HUDEP-2 (cell line): ENCODE results near the gene CHL1.

ENCODE experiments used
- DNase-seq, 76 experiments: peaks; one replicate each; lab custom pipeline; 2025; ENCODE audit not compliant: unreplicated experiment in 76 of 76; lab: John Stamatoyannopoulos, UW

Gene CHL1

DNA sequence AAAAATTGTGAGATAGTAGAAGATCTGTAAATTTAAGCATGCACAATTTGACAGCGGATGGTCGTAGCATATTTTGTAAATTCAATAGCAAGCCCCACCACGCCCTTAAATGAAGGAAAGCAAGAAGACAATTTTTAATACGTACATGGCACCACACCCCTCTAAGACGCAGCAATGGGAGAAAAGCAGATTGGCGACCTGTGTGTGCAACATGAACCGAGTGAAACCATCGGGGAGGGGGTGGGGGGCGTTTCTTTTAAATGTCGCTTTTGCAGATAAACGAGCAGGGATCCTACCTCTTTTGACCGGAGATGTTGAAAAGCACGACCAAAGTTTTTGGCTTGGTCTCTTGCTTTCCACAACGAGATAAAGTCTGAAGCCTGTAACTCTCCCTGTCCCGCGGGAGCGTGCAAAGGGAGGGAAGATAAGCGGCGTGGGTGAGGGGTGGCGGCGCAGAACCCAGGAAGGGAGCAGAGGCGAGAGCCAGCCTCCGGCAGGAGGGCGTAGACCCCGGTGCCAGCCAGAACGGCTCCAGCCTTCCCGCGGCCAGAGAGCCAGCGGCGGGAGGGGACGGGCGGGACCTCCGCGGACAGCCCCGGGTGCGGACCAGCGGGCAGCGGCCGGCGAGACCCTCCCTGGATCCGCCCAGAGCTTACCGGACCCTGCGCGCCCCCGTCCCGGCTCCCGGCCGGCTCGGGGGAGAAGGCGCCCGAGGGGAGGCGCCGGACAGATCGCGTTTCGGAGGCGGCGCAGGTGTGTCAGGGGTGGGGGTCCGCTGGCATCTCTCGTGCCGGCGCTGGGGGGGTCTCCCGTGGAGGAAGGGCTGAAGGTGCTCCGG lies at the start of gene CHL1:
Gene CHL1, plus strand, starts transcription at position 453 of the 838 bp plus-strand sequence. CDS start 123,014 bp downstream, outside the sequence.
- no peak for DNase-seq

DNA sequence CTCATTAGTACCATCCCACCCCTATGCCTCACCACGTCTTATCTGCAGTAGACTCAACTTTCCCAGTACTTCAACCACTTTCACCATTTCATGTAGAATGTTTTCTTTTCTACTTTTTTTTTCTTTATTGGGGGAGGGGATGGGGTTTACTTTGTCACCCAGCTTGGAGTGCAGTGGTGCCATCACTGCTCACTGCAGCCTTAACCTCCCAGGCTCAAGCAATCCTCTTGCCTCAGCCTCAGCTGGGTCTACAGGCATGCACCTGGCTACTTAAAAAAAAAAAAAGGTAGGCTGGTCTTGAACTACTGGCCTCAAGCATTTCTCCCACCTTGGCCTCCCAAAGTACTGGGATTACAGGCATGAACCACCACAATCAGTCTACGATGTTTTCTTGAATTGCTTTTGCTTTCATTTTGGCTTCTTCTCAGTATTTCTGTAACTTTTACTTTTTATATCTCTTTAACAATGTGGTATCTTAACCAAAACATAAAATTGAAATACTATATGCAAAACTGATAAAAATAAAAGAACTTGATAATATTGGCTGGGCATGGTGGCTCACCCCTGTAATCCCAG lies 44.9 kb upstream of the CHL1 start:
- no peak for DNase-seq

DNA sequence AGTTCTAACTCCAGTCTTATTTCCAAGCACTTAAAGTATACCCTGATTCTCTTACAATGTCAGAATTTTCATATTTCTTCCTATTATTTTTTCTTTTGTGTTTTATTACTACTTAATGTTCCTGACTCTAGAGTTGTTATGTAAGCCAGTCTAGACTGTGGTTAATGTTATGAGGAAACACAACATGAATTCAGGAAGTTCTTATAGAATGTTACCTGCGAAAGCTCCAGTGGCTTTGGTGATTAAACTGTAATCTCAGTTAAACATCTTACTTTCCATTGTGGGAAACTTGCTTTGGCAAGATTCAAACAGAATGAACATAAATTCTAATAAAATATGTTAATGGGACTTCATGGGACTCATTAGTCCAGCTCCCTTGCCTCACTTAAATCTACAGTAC lies 36.6 kb upstream of the CHL1 start:
- DNase-seq, result no peak

GRCh38 chr3:166071-166470 lies 30.5 kb upstream of the CHL1 start:
- DNase-seq, result no peak

DNA sequence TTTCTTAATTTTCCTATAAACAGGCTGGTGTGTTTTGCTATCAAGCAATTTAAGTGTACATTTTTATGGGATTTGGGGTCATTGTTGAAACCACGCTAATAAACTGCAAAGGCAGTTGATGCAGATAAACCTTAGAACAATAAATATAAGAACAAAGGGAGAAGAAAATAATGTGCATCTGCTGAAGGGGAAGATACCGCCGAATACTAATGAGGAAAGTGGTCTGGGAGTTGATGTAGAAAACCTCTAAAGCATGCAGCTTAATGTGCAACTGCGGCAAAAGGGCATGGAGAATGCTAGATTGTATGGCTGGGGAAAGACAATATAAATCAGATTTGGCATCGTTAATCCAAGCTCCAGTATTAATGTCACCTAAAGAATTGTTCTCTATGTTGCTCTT lies 29.8 kb upstream of the CHL1 start:
- no peak for DNase-seq

- DNase-seq, result no peak
Observed at GRCh38 chr3:173886-174285, 22.7 kb upstream of the CHL1 start.

GRCh38 chr3:184976-185375 lies 11.6 kb upstream of the CHL1 start:
- no peak for DNase-seq

DNA sequence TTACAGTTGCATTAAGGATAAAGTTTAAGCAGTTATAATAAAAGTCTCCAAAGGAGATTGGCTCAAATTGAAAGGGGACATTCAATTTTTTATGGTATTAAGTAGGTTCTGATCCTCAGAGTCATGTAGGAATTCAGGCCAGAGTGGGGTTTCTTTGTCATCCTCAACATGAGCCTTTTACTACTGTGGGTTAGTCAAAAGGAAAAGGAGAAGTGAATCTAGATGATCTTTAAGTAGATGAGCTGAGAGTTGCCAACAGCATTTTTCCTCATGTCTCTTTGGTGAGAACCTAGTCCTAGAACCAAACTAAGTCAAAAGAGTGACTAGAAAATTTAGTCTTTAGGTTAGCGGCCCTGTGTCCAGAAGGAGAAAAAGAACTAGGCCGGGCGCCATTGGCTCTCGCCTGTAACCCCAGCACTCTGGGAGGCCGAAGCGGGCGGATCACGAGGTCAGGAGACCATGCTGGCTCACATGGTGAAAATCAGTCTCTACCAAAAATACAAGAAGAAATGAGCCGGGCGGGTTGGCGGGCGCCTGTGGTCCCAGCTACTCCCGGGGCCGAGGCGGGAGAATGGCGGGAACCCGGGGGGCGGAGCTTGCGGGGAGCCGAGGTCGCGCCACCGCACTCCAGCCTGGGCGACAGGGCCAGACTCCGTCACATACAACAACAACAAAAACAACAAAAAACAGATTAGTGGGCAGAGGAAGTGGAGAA lies 4.2 kb upstream of the CHL1 start:
- no peak for DNase-seq

DNA sequence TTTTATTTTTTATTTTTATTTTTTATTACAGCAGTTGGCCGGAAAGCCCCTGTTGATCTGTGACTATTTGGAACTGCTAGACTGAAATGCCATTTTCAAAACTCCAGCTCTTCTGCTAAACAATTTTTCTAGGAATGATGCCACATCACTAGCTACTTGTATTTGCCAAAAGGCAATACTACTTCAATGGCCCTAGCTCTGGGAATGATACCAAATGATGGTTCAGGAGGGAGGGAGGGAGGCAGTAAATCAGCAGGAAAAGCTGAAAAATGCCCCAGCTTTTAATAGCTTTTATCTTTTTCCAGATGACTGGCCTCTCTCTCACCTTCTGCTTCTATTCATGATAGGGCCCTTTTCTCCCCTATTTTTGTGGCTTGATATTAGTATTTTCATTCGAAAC lies 2.6 kb upstream of the CHL1 start:
- DNase-seq, result no peak

DNA sequence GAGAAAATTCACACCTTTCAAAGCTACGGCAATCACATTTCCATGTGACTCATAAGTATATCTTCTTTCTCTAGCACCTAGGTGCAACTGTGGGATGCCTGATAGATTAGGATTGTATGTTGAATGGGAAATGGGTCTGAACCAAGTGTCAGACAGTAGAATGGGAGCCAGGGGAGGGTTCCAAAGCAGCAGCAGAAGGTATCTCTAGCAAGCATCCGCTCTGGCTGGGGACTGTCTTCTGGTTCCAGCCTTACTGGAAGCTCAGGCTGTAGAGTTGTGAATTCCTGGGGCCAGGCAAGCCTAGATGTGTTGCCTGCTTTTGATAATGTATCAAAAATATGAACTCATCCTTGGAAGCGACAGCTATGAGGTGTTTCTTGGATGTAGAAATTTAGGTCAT lies 2.1 kb upstream of the CHL1 start:
- DNase-seq, result no peak

GRCh38 chr3:195666-196065 lies 897 bp upstream of the CHL1 start:
- DNase-seq, result no peak

DNA sequence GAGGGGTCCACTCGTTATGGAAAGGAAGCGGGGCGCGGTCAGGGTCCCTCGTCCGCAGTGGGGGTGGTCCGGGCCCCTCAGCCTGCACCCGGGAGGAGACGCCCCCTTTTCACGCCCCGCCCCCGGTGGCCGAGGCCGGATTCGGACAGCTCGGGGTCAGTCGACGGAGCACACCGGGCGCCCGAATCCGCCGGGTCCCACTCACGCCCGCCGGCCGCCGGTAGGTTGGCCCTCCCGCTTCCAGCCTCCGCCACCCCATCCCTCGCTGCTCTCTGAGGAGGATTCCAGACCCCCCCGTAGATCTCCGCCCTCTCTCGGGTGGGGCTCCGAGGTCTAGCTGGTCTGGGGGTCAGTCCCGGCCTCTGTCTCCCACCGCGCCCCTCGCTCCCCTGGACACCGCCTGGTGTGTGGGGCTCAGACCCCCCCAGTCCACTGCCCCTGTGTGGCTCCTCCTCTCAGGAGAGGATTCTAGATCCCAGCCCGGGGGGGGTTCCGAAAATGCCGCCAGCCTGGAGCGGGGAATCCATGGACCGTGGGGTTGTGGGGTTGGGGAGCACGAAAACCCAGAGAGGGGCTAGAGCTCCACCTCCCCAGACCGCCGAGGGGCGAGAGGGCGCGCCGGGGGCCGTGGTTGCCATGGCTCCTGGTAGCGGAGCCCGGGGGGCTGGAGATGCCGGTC lies 725 bp downstream of the CHL1 start:
- DNase-seq, result no peak

DNA sequence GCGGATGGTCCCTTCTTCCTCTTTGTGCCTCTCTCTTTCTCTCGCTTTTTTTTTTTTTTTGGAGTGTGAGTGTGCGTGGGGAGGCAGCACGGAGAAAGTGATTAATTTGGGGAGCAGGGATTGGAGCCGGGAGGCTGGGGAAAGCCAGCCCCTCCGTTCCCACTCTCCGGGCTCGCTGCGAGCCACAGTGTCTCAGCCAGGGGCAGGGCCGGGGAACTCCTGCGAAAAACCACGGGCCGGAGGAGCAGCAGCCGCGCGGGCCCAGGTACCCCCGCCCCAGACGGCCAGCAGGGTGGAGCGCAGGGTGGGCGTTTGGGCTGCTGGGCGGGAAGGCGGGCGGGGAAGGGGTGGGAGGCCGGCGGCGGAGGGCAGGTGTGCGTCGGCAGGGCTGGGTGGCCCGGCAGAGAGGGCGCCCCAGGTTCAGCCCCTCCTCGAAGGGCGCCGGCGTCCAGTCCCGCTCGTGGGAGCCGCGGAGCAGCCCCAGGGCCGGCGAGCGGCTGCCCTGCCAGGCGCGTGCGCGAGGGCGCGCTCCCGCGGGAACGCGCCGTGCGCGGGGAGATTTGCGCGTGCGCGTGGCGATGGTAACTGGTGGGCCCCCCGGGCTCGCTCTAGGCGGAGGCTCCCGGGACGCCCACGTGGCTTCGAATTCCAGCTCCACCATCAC lies 1.4 kb downstream of the CHL1 start:
- no peak for DNase-seq

GRCh38 chr3:199835-200234 lies 3.3 kb downstream of the CHL1 start:
- DNase-seq, result no peak

DNA sequence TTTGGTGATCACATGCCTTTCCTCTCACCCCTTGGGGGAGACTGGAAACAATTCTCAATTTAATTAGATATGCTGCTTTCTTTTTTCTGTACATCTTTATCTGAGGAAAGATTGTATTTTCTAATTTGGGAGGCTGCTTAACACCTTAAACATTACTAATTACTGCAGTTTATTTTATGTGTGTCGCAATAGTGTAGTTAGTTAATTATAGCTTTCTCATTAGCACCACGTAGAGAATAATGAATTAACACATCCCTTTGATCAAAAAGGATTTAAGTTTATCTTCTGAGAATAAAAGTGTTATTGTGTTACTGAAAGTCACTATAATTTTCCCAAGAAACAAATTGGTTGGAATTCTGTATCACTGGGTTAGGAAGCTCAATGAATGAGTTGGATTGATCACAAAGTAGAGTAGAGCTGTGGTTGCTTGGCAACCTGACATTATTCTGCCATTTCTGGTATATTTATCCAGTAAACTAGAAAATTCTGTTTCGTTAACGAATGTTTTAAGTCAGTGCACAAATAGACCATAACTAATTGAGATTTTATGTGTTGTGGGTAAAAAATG lies 4.3 kb downstream of the CHL1 start:
- no peak for DNase-seq

DNA sequence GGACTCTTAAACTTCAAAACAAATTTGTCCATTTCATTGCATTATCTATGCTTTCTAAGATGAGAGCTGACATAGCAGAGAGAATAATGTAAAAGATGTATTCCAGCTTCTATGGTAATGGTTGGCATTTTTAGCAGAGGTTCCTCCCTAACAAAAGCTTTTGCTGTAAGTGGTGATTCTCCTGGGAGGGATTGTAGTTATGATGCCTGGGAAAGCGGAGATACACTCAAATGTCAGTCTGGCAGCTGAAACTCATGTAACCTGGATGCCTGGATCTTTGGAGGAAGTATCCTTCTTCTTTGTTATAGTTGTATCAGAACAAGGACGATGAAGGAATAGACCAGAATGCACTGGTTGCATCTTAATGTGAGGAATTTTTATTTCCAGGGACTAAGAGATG lies 7.5 kb downstream of the CHL1 start:
- DNase-seq, result no peak

GRCh38 chr3:207973-208372 lies 11.4 kb downstream of the CHL1 start:
- no peak for DNase-seq

DNA sequence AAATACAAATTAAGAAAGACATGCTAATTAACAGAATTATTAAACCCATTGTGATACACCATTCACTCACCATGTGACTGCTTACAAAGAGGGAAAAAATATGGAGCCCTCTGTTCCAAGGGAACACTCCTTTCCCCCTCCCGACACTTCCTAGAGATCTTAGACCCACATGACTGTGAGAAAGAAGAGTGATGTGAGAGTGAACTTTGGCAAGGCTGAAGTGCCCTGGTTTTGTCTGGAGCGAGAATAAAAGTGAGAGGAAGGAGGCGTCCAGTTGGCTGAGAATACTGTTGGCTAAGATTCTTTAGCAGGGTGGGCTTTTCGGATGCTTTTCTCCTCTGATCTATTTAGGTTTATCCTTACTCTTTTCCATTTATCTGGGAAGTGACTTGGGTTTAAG lies 14.1 kb downstream of the CHL1 start:
- no peak for DNase-seq

DNA sequence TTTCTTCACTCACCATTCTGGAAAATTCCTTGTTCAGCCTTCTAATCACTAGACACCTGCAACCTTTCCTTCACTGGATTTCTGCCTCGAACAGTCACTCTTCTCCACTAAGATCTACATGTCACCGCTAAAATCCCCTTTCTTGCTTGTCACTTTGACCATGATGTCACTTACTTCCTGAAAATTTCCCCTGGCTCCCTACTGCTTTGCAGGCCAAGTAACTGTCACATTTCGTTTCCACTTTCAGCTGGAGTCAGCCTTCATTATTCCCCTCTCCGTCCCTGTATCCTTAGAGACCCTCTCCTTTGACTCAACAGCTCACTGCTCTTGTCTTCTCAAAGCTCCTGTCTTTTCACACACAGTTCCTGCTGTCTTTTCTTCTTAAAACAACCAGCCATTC lies 15.9 kb downstream of the CHL1 start:
- DNase-seq, result no peak

- no peak for DNase-seq
Observed at GRCh38 chr3:217099-217813, 20.7 kb downstream of the CHL1 start.
